ENCODE measurements around the gene STAB2.

STAB2 gene

GRCh38 chr12:103812789-103813188 lies 225.7 kb downstream of the STAB2 start:
- DNase-seq = no peak

GRCh38 chr12:103813426-103813825 lies 226.4 kb downstream of the STAB2 start:
- no peak for DNase-seq

- DNase-seq = no peak
These were observed 226.9 kb downstream of the STAB2 start for GRCh38 chr12:103813949-103814348.

- DNase-seq = no peak
These were observed 227.4 kb downstream of the STAB2 start for GRCh38 chr12:103814436-103814835.

All from activated naive CD4-positive, alpha-beta T cell treated with Interleukin-2 at 50 U/mL for 16 hours (primary cell).